Stimulated activated CD8-positive, alpha-beta memory T cell treated with anti-CD3 and anti-CD28 coated beads, Interleukin-7, amount 100 ng/mL, for 48 hours (primary cell): ENCODE data around the gene C12orf43.

Source experiments
- DNase-seq, 2 donors: peaks; one replicate each; pipeline ENCODE4 v3.0.0-alpha.2; 2020; ENCODE audit warnings: low read depth in 1 of 2; ENCODE audit errors: extremely low read depth in 1 of 2

The C12orf43 gene

DNA sequence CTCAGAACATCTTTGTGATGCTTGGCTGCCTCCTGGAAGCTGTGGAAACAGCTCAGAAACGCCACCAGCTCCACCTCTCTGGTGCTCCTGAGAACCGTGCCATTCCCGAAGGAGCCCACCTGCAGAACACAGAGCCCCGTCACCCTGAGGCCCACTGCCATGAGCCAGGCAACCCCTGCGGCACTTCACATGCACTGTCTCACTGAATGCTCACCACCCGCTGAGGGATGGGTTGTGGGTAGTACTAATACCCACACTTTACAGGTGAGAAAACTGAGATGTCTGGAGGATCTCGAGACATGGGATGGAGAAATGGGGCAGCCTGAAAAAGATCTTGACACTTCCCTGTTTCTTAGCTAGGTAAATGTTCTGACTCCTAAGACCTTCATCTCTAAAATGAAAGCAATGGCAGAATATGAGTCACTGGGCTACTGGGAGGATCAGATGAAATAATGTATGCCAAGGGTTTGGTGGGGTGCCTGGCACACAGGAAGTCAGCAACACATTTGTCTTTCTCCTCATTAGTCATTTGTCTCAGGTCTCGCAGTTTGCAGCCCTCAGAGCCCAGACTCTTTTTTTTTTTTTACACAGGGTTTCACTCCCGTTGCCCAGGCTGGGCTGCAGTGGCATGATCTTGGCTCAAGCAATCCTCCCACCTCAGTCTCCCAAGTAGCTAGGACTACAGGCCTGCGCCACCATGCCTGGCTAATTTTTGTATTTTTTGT is 17.5 kb upstream of the C12orf43 start:
- DNase-seq, result peak in 1 of 2 donors; percentile 52

DNA sequence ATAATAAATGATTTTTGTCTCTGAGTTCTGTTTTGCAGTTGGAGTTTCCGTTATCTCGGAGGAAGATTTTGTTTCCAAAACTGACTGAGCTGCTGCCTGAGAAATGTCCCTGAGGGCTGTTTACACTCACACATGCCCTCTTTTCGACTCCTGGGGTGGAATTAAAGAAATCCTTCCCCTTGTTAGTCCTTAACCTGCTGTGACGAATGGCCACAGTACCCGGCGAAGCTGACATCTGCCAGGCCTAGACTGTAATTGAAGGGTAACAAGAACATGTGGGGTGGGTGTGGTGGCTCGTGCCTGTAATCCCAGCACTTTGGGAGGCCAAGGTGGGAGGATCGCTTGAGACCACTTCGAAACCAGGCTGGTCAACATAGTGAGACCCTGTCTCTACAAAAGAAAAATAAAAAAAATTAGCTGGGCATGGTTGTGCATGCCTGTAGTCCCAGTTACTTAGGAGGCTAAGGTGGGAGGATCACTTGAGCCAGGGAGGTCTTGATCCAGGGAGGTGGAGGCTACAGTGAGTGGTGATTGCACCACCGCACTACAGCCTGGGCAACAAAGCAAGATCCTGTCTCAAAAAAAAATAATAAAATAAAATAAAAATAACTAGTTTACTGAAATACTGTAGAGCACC is 14.4 kb upstream of the C12orf43 start:
- no peak for DNase-seq

DNA sequence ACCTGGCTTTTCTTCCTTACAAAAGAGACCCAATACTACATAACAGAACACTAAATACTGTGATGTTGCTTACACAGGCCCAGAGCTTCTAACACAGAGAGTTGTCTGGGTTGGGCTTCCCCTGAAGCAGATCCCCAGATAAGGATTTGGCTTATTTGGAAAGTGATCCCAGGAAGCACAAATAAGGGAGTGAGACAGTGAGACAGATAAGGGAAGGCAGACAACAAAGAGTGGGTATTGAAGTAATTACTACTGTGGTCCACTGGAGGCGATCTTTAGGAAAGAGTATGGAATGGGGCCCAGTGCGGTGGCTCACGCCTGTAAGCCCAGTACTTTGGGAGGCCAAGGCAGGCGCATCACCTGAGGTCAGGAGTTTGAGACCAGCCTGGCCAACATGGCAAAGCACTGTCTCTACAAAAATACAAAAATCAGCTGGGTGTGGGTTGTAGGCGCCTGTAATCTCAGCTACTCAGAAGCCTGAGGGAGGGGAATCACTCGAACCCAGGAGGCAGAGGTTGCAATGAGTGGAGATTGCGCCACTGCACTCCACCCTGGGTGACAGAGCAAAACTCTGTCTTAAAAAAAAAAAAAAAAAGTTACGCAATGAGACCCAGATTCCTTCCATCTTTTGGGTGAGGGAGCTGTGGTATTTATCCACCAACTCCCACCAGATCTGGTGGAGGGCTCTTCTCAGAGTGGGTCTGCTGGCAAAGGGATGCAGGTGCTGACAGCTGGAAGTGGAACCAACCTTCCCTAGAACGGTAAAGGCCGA is 10.2 kb upstream of the C12orf43 start:
- DNase-seq, result no peak

DNA sequence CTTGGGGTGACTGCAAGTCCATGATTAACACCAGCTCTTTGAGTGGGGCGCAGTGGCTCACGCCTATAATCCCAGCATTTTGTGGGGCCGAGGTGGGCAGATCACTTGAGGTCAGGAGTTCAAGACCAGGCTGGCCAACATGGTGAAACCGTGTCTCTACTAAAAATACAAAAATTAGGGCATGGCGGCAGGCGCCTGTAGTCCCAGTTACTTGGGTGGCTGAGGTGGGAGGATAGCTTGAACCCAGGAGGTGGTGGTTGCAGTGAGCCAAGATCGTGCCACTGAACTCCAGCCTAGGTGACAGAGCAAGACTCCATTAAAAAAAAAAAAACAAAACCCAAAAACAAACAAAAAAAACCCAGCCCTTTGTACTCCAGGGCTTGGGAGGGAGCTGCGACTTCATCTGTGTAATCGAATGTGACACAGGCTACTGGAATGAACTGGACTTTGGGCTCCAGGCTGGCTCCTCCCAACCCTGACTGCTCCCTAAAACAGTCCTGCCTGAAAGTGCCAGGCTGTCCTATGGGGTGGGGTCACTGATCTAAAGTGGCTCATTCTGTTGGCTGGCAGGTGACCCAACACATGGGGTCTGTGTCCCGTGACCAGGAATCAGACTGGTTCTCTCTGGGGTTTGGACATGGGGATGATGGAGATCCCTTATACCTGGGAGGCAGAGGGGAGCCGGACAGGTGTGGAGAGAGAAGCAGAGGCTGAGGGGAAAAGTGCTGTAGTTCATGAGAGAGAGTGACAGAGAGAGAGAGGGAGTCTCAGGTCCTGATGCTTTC is 9.3 kb upstream of the C12orf43 start:
- DNase-seq, result no peak

DNA sequence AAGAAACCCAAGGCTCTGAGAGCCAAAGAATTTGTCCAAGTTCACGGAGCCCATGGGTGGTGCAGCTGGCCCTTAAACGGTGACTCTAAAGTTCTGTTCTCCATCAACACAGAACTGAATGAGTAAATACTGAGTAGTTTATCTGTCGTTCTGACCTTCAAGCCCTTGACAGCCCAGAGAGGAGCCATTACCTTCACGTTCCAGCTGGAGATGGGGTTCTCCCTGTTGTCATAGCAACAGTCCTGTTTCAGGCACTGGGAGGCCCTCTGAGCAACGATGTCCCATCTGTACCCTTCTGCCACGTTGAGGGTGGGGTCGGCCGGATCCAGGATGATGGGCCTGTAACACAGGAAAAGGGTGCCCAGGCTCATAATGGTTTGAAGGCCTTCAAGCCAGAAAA is 7.5 kb upstream of the C12orf43 start:
- no peak for DNase-seq

DNA sequence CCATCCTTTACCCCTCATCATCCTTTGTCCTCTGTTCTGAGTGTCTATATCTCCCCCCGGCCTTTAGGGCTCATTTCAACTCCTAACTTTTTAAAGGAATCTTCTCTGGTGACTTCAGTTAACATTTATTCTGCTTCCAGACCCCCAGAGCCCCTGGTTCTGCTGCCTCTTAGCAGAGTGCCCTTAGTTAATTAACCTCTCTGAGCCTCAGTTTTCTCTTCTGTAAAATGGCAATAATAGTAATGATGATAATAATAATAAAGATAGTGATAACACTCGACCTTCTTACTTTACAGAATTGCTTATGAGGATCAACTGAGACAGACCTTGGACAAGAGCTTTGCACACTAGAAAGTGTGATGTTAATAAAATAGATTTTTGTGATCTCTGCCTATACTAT is 6.4 kb upstream of the C12orf43 start:
- DNase-seq, result no peak

DNA sequence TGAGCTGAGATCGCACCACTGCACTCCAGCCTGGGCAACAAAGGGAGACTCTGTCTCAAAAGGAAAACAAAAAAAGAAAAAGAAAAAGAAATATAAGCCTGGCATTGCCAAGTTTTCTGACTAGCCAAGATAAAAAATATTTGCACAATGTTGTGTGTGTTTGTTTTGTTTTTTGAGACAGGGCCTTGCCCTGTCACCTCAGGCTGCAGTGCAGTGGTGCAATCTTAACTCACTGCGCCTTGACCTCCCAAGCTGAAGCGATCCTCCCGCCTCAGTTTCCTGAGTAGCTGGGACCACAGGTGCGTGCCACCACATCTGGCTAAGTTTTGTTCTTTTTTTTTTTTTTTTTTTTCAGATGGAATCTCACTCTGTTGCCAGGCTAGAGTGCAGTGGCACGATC is 5.5 kb upstream of the C12orf43 start:
- DNase-seq, result no peak

DNA sequence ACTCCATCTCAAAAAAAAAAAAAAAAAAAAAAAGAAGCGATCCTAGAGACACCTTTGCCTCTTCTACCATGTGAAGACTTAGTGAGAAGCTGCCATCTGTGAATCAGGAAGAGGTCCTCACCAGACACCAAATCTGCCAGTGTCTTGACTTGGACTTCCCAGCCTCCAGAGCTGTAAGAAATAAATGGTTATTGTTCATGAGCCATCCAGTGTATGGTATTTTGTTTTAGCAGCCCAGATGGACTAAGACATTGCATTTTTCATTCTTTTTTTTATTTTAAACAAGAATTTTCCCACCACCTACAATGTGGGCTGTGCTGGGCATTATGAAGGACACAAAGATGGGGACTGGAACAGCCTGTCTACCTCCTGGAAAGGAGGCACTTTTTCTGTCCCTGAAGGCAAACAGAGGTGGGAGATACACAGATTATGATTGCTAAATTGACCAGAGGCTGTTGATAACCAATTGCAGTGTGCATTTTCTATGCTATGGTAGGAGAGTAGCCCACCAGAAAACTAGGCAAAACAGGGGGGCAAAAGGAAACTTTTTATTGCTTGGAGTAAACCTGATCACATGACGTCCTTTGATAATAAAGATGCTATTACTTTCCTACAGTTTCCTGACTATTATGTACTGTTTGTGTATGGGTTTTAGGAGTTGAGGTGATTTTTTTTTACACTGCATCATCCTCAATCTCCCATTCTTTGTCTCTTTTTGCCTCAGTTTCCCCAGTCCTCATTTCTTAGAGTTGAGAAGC is 2.8 kb upstream of the C12orf43 start:
- no peak for DNase-seq

DNA sequence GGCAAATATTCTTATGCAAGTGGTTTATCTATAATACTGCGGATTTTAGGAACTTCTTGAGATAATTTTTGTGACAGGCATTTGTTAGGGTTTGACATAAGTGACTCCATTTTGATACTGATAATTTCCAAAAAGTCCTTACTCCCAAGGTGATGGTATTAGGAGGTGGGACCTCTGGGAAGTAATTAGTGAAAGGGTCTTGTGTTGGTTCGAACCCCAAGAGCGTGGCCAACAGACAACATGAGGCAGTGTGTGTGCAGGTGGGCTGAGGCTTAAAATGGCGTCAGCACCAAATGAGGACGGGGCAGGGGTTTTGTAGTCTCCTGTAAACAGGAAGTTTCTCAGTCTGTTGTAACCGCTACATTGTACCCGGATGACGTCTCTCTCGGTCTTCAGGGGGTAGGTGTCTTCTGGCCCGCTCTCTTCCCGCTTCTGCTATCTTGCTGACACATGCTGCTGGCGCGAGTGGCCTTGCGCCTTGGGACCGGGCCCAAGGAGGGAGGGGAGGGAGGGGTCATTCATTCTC is 1.7 kb upstream of the C12orf43 start:
- DNase-seq, result no peak

DNA sequence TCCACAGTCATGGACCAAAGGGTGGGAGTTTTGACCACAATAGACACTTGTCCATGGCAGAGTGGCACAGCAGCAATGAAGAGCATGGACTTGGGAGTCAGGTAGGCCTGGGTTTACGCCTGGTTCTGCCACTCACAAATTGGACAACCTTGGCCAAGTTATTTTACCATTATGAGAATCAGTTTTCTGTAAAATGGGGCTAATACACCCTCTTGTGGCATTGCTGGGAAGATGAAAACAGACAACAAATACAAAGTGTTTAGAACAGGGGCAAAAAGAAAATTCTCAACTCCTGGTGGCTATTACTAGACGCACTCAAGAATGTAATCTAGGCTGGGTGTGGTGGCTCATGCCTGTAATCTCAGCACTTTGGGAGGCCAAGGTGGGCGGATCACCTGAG is 2.6 kb downstream of the C12orf43 start:
- DNase-seq, result no peak

DNA sequence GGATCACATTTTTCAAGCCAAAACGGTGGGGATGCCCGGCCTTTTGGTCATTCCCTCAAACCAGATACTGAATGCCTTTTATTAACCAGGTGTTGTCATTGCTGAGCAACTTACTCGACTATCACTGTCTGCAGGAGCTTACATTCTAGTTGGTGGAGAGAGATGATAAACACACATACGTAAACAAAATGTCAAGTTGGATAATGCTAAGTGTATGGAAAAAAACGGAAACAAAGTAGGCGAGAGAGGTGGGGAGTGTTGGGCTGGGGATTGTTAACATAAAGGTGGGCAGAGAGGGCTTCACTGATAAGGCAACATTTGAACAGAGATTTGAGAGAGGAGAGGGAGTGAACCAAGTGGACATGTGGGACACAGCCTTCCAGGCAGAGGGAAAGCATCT is 4.5 kb downstream of the C12orf43 start:
- no peak for DNase-seq

DNA sequence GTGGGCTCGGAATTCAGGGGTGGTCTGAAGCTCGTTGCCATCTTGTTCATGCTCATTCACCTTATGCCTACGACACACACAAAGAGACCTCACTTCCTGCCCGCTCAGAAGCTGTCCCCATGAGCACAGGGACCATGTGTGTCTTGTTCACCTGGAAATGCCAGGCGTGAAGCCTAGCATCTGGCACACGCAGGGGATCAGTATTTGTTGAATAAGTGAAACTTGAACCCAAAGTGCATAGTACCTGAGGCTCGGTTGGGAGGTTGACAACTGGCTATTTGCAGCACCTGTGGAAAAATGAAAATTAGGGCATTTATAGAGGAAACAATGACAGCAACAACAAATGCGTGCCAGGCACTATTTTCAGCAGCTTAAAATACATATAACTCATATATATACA is 5.4 kb downstream of the C12orf43 start:
- no peak for DNase-seq

DNA sequence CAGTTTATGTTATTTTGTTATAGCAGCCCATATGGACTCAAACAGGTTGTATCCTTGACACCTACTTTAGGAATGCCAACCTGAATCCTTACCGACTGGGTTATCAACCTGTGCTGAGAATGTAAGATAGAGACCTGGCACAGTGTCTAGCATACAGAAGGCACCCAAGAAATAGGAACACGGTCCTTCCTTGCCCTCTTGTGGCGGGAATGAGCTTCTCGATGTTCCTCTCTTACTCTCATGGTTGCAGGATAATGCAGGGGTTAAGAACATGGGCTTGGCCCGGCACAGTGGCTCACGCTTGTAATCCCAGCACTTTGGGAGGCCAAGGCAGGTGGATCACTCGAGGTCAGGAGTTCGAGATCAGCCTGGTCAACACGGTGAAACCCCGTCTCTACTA is 6.5 kb downstream of the C12orf43 start:
- no peak for DNase-seq

DNA sequence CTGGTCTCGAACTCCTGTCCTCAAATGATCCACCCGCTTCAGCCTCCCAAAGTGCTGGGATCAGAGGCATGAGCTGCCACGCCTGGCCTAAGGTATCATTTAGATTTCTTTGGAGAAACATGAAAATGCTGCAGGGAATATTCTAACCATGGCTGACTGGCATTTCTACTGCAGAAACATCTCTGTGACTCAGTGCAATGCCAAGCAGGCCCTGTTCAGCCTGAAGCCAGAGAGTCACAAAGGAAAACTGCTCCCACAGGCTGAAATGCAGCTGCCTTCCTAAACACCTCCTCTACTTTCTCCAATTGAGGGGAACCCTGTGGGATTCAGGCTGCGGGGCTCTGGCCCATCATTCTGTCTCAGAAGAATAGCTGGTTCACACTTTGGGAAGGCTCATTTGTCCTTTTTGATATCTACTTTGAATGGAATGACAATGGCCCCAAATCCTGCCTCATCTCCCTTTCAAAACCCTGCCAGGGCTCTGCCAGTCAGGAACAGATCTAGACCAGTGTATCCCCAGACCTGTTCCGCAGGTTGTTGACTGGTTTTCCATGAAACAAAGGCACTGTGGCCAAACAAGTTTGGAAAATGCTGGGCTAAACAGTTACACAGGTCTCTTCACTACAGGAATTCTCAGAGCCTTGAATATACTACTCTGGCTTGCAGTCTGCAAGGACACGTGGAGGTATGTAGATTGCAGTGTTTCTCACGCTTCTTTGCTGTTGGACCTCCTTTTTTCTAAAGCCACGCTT is 7.8 kb downstream of the C12orf43 start:
- DNase-seq, result no peak

DNA sequence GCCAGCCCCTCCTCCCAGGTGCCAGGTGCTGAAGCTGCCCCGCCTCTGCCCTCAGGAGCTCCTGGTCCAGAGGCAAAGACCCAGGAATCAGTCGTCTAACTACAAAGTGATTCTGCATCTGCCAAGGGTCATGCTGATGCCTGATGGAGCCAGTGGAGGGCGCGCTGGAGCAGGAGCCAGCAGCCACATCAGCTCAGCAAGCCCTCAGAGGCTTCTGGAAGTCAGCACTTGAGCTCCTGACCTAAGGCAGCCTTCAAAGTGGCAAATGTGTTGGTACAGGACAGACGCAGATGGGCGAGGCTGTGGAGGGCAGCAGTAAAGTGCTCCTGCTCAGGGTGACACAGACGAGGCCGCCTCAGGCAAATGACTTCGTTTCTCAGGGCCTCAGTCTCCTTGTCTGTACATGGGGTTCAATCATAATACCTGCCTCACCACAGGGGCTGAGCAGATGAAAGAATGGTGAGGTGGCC is 10.9 kb downstream of the C12orf43 start:
- peak; percentile 16 to 25 for DNase-seq

DNA sequence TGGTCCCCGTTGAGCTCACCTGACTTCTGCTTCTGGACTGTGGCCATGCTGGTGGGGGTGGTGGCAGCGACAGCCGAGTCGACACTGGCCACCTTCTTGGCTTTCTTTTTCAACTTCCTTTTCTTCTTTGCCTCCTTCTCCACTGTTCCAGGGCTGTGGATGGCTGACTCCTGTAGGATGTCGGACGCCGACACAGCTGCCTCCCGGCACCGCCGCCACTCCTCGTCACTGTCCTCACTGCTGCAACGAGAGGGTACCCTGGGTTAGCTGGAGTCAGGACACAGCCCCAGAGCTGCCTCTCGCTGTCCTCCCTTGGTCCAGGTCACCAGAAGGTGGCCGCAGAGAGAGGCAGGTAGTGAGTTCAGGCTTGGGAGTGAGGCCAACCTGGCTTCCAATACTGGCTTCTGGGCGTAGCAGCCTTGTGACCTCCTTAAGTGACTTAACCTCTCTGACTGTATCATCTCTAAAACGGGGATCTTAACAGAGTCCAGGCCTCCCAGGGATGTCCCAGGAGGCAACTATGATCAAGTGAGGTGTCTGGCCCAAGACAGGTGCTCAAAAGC is 12.0 kb downstream of the C12orf43 start:
- no peak for DNase-seq

DNA sequence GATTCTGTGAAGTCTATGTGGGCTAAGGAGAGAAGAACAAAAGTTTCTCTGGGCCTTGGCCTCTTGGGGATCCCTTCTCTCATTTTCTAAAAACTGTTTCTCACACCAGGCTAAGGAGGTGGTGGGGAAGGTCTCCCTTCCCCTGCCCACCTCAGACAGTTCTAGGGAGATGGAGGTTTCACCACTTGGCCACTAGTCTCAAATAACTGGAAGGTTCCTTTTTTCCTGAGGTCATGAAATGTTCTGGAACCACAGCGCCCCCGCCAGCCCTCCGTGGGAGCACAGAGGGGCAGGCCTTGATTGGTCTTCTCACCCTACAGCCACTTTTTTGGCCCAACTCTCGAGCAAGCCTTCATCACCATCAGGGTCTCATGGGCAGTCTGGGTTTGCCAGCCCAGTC is 12.6 kb downstream of the C12orf43 start:
- DNase-seq, result no peak

DNA sequence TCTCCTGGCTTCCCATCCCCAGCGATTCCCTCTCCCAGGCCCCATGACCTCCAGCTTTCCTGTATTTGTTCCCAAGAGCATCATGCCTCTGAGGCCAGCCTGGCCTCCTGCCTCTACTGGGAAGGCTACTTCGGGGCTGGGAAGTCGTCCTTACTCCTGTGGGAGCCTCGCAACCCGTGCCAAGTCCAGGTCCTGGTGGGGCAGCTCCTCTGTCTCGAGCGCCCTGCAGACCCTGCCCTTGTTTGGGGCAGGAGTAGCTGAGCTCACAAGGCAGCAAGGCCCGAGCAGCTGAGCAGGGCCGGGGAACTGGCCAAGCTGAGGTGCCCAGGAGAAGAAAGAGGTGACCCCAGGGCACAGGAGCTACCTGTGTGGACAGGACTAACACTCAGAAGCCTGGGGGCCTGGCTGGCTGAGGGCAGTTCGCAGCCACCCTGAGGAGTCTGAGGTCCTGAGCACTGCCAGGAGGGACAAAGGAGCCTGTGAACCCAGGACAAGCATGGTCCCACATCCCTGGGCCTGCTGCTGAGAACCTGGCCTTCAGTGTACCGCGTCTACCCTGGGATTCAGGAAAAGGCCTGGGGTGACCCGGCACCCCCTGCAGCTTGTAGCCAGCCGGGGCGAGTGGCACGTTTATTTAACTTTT is 14.3 kb downstream of the C12orf43 start:
- DNase-seq, result no peak

DNA sequence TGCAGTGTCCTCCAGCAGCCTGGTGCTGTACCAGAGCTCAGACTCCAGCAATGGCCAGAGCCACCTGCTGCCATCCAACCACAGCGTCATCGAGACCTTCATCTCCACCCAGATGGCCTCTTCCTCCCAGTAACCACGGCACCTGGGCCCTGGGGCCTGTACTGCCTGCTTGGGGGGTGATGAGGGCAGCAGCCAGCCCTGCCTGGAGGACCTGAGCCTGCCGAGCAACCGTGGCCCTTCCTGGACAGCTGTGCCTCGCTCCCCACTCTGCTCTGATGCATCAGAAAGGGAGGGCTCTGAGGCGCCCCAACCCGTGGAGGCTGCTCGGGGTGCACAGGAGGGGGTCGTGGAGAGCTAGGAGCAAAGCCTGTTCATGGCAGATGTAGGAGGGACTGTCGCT is 15.2 kb downstream of the C12orf43 start:
- no peak for DNase-seq
